ENCODE measurements around the gene SERTAD2.

DNA sequence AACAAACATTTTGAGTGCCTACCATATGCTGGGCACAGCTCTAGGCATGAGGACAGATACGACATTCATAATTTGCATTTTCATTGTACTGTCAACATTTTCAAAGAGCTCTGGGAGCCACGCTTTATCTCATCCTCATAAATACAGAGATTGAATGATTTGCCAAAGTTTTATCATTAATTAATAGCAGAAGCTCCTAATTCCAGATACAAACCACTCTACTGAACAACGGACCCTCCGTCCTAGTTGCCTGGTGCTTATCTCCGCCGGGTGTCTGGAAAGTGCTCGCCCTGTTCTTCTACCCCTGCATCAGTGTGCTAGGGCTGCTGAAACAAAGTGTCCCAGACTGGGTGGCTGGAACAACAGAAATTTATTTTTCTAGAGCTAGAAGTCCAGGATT, 23.8 kb downstream of the SERTAD2 start:
- TF ChIP-seq, protein P1, sequence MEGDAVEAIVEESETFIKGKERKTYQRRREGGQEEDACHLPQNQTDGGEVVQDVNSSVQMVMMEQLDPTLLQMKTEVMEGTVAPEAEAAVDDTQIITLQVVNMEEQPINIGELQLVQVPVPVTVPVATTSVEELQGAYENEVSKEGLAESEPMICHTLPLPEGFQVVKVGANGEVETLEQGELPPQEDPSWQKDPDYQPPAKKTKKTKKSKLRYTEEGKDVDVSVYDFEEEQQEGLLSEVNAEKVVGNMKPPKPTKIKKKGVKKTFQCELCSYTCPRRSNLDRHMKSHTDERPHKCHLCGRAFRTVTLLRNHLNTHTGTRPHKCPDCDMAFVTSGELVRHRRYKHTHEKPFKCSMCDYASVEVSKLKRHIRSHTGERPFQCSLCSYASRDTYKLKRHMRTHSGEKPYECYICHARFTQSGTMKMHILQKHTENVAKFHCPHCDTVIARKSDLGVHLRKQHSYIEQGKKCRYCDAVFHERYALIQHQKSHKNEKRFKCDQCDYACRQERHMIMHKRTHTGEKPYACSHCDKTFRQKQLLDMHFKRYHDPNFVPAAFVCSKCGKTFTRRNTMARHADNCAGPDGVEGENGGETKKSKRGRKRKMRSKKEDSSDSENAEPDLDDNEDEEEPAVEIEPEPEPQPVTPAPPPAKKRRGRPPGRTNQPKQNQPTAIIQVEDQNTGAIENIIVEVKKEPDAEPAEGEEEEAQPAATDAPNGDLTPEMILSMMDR (conservative IDR thresholded peaks at IDR 0.05; ENCODE audit: low read length) = no peak
- no peak for TF ChIP-seq EZH2phosphoT487 (IDR thresholded peaks at IDR 0.05; ENCODE audit: borderline replicate concordance)

Measured in Loucy (cell line).